ENCODE measurements around the gene ARHGAP11A. TPM values are rescaled to one million over a fixed set of nuclear protein-coding genes. Genes with fewer than 3 reads are reported as not detected.

ARHGAP11A gene
- total RNA-seq, 1 experiment from 2014 or later, result 126 TPM

DNA sequence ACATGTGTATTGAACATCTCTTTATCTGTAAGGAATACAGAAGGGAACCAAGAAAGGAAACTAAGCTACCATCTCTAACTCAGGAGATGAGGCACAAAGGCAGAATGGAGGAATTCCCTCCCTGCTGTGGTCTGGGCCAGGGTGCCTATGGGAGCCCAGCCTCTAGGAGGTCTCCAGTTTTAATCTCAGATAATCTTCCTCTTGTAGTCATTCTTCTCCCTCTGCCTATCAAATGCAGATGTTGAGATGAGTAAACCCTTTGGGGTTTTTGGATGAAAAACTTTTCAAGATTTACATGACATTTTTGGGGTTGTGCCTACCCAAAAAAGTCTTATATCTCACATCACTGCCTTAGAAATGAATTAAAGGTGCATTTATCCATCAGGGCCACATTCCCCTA is 49.5 kb downstream of the ARHGAP11A start:
- Mint-ChIP-seq H3K27me3 (ENCODE audit: insufficient read depth, unreplicated experiment) (no peaks in the 10 kb centered on the region), H3K9me3 (ENCODE audit: unreplicated experiment) (no peaks in the 10 kb centered on the region), H3K4me3 (ENCODE audit: unreplicated experiment) (no peak overlapping the region), H3K36me3 (ENCODE audit: insufficient read depth, unreplicated experiment) (no peaks in the 10 kb centered on the region), H3K27ac (ENCODE audit: unreplicated experiment) (no peak overlapping the region), H3K4me1 (ENCODE audit: low read depth, unreplicated experiment) (no peaks in the 10 kb centered on the region)
- ChIA-PET POLR2A (no interaction called here), CTCF (interaction anchor here (1.2 kb wide), 1 partner anchor 179 kb away, joined by 3 read pairs; no protein-coding TSS in a partner anchor)
- BruUV-seq (replicated peaks), result no TSS peak
- H3K9me3 ChIP-seq, result no peaks in the 10 kb centered on the region
- no peaks in the 10 kb centered on the region for H3K4me1 ChIP-seq
- DNase-seq, result no peak
- no peak for TF ChIP-seq CTCF (IDR thresholded peaks at IDR 0.05; ENCODE audit: insufficient read depth in 1 of 2, low read depth in 1 of 2, low read length in 1 of 2, severe bottlenecking in 1 of 2, unreplicated experiment in 1 of 2)
- H3K27me3 ChIP-seq (replicated peaks; ENCODE audit: control insufficient read depth, insufficient read depth, low read length), result no peaks in the 10 kb centered on the region
- H3K4me3 ChIP-seq (ENCODE audit: low read depth, low read length), result no peak overlapping the region
- H3K36me3 ChIP-seq (ENCODE audit: control insufficient read depth, insufficient read depth, low read length), result no peaks in the 10 kb centered on the region
- intact Hi-C loops (cut with micrococcal nuclease; ENCODE audit: unreplicated experiment), result loop anchor here (5.0 kb wide), 4 partner anchors 53 to 468 kb away; partner anchors contain the start of gene GREM1

DNA sequence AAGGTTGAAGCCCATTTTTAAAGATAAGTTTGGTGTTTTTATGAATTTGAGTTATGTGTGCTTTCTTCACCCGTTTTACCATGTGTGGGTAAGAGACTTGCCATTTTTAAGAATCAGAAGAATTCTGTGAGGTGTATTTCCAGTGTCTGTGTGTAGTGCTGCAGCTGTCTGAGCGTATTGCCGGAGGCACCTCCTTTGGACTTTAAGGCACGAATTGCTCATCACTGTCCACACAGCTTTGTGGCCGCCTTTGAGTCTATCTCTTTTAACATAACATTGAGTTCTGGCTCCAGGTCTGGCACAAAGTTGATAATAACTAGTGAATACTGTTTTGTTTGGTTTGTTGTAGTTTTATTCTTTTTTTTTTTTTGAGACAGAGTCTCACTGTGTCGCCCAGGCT is 52.0 kb downstream of the ARHGAP11A start:
- TF ChIP-seq CTCF (IDR thresholded peaks at IDR 0.05; ENCODE audit: insufficient read depth in 1 of 2, low read depth in 1 of 2, low read length in 1 of 2, severe bottlenecking in 1 of 2, unreplicated experiment in 1 of 2), result no peak
- Mint-ChIP-seq H3K4me1 (ENCODE audit: low read depth, unreplicated experiment) (no peaks in the 10 kb centered on the region), H3K4me3 (ENCODE audit: unreplicated experiment) (no peak overlapping the region), H3K9me3 (ENCODE audit: unreplicated experiment) (no peaks in the 10 kb centered on the region), H3K27ac (ENCODE audit: unreplicated experiment) (no peak overlapping the region), H3K27me3 (ENCODE audit: insufficient read depth, unreplicated experiment) (no peaks in the 10 kb centered on the region), H3K36me3 (ENCODE audit: insufficient read depth, unreplicated experiment) (no peaks in the 10 kb centered on the region)
- intact Hi-C loops (cut with micrococcal nuclease; ENCODE audit: unreplicated experiment), result no loop called here
- no peaks in the 10 kb centered on the region for H3K4me1 ChIP-seq
- H3K9me3 ChIP-seq, result no peaks in the 10 kb centered on the region
- POLR2A ChIA-PET, result no interaction called here
- H3K4me3 ChIP-seq (ENCODE audit: low read depth, low read length), result no peak overlapping the region
- no peaks in the 10 kb centered on the region for H3K27me3 ChIP-seq (replicated peaks; ENCODE audit: control insufficient read depth, insufficient read depth, low read length)
- no peaks in the 10 kb centered on the region for H3K36me3 ChIP-seq (ENCODE audit: control insufficient read depth, insufficient read depth, low read length)
- BruUV-seq (replicated peaks), result no TSS peak
- CTCF ChIA-PET, result no interaction called here
- no peak for DNase-seq

DNA sequence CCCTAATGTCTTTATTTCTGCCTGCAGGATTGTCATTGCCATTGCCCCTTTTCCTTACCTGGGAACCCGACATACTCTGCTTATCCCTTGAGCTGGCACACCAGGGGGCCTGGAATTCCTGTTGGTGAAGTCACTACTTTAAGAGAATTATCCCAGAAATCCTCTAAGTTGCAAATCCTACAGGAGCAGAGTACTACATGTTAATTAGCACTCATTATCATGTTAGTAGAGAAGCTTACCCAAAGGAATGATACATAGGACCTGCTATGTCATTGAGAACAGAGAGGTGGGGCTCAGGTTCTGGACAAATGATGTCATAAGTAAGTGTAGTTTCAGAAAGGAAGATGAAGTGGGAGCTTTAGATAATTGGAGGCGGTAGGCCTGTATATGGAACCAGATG is 53.6 kb downstream of the ARHGAP11A start:
- Mint-ChIP-seq H3K4me3 (ENCODE audit: unreplicated experiment) (no peak overlapping the region), H3K9me3 (ENCODE audit: unreplicated experiment) (no peaks in the 10 kb centered on the region), H3K27me3 (ENCODE audit: insufficient read depth, unreplicated experiment) (no peaks in the 10 kb centered on the region), H3K27ac (ENCODE audit: unreplicated experiment) (no peak overlapping the region), H3K4me1 (ENCODE audit: low read depth, unreplicated experiment) (no peaks in the 10 kb centered on the region), H3K36me3 (ENCODE audit: insufficient read depth, unreplicated experiment) (no peaks in the 10 kb centered on the region)
- Histone ChIP-seq H3K27me3 (replicated peaks; ENCODE audit: control insufficient read depth, insufficient read depth, low read length) (no peaks in the 10 kb centered on the region), H3K4me1 (no peaks in the 10 kb centered on the region), H3K9me3 (no peaks in the 10 kb centered on the region), H3K4me3 (ENCODE audit: low read depth, low read length) (no peak overlapping the region), H3K36me3 (ENCODE audit: control insufficient read depth, insufficient read depth, low read length) (no peaks in the 10 kb centered on the region)
- intact Hi-C loops (cut with micrococcal nuclease; ENCODE audit: unreplicated experiment), result no loop called here
- ChIA-PET CTCF (no interaction called here), POLR2A (no interaction called here)
- DNase-seq, result no peak
- TF ChIP-seq CTCF (IDR thresholded peaks at IDR 0.05; ENCODE audit: insufficient read depth in 1 of 2, low read depth in 1 of 2, low read length in 1 of 2, severe bottlenecking in 1 of 2, unreplicated experiment in 1 of 2), result no peak
- BruUV-seq (replicated peaks), result no TSS peak

Data from Caco-2 (cell line).